GM10266 (cell line): ENCODE measurements around the gene UTP4.

Source experiments
- DNase-seq: peaks from one replicate; pipeline ENCODE4 v3.0.0; 2012; ENCODE audit errors: extremely low spot score
- CTCF ChIP-seq: IDR thresholded peaks from 2 replicates; pipeline ENCODE4 v1.5.1; 2012; ENCODE audit warnings: mild to moderate bottlenecking, low read depth; ENCODE audit not compliant: control insufficient read depth, insufficient read depth; ENCODE audit errors: missing control alignments

UTP4 gene

GRCh38 chr16:69132424-69133252, at the start of gene UTP4, which contains the start of gene CHTF8:
Gene UTP4, plus strand, starts transcription at chr16:69132649. Its CDS starts 811 bp downstream, at chr16:69133460.
Gene CHTF8, minus strand, starts transcription at chr16:69132588. Its CDS starts 11,130 bp downstream, at chr16:69121458.
- TF ChIP-seq CTCF = no peak
- DNase-seq = peak; percentile 91

- TF ChIP-seq CTCF = peak; percentile 16
- DNase-seq = no peak
Measured at GRCh38 chr16:69083306-69083941, 49.0 kb upstream of the UTP4 start.

GRCh38 chr16:69084289-69084688, 48.2 kb upstream of the UTP4 start:
- TF ChIP-seq CTCF = no peak
- DNase-seq = no peak

- DNase-seq = no peak
- TF ChIP-seq CTCF = no peak
Measured at GRCh38 chr16:69085032-69085695, 47.3 kb upstream of the UTP4 start.

GRCh38 chr16:69087161-69087581, 45.3 kb upstream of the UTP4 start:
- no peak for TF ChIP-seq CTCF
- DNase-seq = no peak

- no peak for DNase-seq
- TF ChIP-seq CTCF = no peak
Measured at GRCh38 chr16:69088684-69089083, 43.8 kb upstream of the UTP4 start.
